HTERT RPE-1 (cell line): ENCODE measurements around the gene SUSD3.
"Not testable (repeated sequence)": the region's sequence is repeated elsewhere in the genome, so short reads cannot be mapped to it uniquely, and the experiment has no call there.

ENCODE experiments used
- in situ Hi-C: fragments of 300-500 bp; cut with MboI; formaldehyde crosslinking; loops from 4 replicates; pipeline ENCODE4 v1.14.3; 2020; ENCODE audit warnings: low sequenced_read_pairs

The SUSD3 gene

GRCh38 chr9:93091453-93092081 is 33.1 kb downstream of the SUSD3 start:
- in situ Hi-C loops = no loop called here

DNA sequence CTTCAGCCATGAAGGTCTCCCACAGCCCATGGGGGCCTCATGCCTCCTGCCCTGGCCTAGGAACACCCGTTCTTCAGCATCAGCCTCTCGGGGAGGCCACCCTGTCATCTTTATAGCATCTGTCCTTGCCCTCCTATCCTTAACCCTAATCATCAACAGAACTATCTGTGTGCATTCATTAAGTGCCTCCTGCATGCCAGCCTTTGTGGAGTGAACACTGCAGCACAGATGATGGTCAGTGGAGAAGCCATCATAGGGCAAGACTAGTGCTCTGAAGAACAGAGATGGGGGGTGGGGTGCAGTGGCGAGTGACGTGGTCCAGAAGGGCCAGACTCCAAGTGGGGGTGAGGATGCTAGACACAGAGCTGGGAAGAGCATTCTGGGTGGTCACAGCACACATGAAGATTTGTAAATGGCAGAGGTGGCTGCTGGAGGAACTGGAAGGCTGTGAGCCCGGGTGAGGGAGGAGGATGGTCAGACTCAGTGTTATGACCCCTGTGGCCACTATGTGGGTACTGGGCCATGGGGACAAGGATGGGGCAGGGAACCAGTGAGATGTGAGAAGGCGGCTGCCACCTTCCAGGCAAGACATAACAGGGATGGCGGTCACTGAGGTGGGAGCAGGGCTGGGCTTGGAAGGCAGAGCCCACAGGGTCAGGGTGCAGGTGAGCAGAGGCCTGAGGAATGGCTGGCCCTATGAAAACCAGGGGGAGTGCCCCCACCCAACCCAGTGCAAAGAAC is 33.9 kb downstream of the SUSD3 start:
- in situ Hi-C loops = no loop called here

DNA sequence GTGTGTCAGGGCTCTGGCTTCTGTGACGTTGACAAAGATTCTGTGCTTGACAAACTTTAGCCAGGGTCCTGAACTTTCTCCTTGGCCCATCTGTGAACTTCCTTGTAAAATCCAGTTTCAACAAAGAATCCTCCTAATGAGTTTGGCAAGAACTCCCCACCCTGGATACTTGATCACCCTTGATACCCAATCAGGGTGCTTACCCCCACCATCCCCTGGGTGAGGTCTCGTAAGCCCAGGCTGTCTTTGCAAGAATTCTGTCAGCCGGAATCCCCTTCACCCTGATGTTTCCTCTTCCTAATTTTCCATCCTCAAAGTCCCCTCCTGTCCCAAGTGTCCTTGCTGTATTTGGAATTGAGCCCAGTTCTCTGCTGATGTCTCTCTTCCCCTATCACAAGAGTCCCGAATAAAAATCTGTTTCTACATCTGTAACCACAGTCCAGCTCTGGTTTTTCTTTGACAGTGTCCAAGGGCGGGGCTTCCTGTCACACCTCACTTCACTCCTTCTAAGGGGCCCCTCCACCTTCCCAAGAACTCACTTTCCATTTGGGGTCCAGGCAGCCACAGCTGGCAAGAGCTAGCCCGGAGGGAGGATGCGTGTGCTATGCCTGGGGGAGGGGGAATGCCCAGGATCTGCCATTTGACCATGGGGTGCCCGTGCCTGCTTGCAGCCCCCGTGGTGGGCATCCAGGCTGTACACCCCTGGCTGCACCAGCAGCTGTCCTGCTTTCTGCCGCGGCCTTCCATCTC is 34.8 kb downstream of the SUSD3 start:
- in situ Hi-C loops = no loop called here

- in situ Hi-C loops = no loop called here
These were observed 35.6 kb downstream of the SUSD3 start for GRCh38 chr9:93093877-93094657.

- in situ Hi-C loops = no loop called here
These were observed 36.2 kb downstream of the SUSD3 start for GRCh38 chr9:93094658-93095204.

DNA sequence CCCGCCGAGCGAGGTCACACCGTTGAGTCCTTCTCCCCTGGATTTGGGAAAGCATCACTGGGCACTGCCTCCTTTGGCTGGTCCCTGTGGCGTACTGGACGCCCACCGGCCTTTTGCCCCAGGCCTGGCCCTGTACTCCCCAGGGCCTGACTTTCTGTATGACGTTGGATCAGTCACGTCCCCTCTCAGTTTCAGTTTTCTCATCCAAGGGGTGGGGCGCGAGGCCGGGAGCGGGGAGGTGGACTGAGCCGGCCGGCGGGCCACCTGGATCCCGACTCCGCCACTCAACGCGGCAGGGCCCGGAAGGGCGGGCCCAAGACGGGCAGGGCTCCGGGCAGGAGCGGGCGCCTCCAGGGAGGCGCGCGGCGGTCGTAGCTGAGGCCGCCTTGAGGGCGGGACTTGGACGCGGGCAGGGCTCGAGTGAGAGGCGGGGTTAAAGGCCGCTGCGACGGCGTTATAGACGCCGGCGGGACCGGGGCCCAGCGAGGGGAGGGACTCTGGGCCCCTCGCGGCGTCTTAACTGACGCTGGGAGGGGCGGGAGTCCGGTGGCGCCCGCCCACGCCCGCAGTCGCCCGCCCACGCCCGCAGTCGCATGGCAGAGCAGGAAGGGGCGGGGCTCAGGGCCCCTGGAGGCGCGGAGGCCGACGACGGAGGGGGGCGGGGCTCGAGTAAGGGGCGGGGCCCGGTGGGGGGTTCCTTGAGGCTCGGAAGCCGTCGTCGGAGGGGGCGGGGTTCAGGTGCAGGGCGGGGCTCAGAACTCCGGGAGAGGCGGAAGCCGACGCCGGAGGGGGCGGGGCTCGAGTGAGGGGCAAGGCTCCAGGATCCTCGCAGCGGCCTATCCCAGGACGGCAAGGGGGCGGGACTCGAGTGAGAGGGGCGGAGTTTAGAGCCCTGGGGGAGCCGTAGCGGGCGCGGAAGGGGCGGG is 37.0 kb downstream of the SUSD3 start:
- in situ Hi-C loops = no loop called here

DNA sequence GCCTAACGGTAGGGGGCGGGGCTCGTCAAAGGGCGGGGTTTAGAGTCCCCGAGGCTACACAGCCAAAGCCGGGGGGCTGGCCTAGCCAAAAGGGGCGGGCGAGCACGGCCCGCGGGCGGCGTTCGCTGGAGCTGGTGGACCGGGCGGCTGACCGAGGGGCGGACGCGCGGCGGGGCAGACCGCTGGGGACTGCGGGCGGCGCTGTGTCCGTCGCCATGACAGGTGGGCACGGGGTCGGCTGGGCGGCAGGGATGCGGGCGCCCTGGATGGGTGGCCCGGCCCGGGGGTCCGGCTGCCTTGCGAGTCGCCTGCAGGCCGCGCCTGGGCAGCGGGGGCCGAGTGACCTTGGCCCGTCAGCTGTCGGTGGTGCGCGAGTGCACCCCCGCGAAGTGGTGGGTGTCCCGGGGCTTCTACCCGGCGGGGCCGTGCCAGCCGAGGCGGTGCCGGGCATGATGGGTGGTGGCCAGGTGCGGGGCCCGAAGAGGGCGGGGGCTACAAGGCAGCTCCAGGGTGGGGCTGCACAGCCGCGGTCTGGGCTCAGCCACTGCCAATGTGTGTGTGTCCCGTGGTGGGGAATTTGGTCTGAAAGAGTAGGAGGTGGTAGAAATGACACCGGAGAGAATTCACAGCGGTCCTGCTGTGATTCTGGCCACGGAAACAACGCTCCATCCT is 37.8 kb downstream of the SUSD3 start, which contains the start of gene CARD19:
CARD19 (plus strand) TSS at position 87 of the 672 bp plus-strand sequence; CDS start at position 216, 129 bp downstream.
- in situ Hi-C loops = no loop called here

DNA sequence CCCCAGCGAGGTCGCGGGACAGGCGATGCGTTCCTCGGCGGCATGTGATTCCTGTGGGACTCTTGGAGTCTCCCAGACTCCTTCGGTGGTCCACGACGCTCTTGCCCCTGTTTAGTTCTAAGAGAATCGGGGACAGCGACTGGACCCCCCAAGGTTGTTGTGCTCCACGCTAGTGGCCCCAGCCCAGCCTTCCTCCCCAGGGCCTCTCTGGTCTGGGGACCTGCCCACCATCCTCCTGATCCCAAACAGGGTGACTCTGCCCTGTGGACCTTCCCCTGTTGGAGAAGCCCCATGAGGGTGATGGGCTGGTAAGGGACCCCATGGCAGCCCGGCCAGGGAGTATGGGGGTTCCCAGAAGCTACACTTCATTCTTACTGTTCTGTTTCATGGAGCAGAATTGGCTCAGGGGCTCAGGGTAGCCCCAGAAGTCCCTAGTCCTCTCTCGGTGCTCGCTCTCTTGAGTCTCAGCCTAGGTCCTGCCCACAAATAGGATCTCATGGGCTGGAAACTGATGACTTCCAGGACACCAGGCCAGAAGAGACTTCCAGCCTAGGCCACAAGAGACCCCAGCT is 38.4 kb downstream of the SUSD3 start:
- in situ Hi-C loops = no loop called here

DNA sequence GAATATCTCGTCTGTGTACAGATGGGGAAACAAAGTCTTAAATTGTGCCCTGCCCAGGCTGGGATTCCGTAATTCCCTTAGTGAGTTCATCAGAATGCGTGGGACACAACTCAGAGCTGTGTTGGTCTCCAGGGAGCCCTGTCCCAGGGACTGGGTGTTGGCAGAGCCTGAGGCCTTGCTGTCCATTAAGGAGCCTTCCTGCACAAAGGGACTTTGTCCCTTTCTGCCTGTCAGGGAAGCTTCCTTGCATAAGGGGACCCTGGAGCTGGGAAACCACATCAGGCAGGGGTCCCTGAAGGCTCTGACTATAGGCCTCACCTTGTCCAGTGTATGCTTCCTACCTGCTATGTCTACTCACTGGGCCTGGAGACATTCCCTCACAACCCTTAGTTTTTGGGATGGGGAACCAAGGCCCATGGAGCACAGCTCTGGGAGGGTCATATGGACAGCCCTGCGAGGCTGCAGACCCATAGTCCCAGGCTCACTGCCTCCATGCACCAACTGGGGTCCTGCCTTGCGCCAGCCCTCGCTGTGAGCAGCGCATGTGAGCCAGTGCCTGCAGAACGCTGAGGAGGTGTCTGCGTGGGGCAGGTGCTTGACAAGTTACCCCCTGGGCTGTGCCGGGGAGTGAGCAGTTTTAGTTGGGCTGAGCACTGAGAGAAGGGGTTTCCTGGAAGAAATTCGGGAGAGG is 39.2 kb downstream of the SUSD3 start:
- in situ Hi-C loops = no loop called here

GRCh38 chr9:93098236-93098946 is 39.9 kb downstream of the SUSD3 start:
- in situ Hi-C loops = no loop called here

- in situ Hi-C loops = no loop called here
These were observed 41.2 kb downstream of the SUSD3 start for GRCh38 chr9:93099551-93100275.

- in situ Hi-C loops = no loop called here
These were observed 41.8 kb downstream of the SUSD3 start for GRCh38 chr9:93100276-93100636.

- in situ Hi-C loops = not testable (repeated sequence)
These were observed 42.6 kb downstream of the SUSD3 start for GRCh38 chr9:93101086-93101485.

- in situ Hi-C loops = no loop called here
These were observed 47.1 kb downstream of the SUSD3 start for GRCh38 chr9:93105620-93106019.

DNA sequence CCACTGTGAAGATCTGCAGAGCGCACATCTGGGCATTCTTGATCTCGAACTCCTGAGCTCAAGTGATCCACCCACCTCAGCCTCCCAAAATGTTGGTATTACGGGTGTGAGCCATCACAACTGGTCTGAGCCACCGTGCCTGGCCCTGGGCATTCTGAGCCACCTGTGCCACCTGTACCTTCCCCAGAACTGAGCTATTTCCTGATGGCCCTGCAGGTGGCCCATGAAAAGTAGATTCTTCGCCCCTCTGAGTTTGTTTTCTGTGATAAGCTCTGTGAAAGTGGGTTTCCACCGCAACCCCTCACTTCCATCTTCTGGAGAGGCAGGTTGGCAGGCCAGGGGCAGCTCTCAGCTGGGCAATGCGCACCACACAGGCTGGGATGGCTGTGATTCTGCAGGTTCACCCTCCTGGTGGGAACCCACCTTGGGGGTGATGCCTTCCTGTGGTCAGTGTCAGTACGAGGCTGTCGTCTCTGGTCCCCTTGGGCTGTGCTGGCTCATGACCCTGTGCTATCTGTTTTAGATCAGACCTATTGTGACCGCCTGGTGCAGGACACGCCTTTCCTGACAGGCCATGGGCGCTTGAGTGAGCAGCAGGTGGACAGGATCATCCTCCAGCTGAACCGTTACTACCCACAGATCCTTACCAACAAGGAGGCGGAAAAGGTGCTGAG is 48.8 kb downstream of the SUSD3 start:
- in situ Hi-C loops = no loop called here

GRCh38 chr9:93107825-93108161 is 49.3 kb downstream of the SUSD3 start:
- in situ Hi-C loops = no loop called here
